Posterior vena cava (tissue), 2 donors: ENCODE measurements around the gene TMOD2. TPM values are rescaled to one million over a fixed set of nuclear protein-coding genes. Genes with fewer than 3 reads are reported as not detected.

Experiments used
- DNase-seq: peaks from one replicate; pipeline ENCODE4 v3.0.0-alpha.2; 2020; ENCODE audit warnings: low spot score
- intact Hi-C, 2 donors: fragments of 100-400 bp; cut with DNase I; formaldehyde crosslinking; loops; one replicate each; pipeline versions ENCODE4 v1.14.1 to v1.14.2; 2022 to 2023
- long read RNA-seq, 2 donors: library from polyadenylated mRNA; unstranded; transcript quantifications; one replicate each; pipeline ENCODE4 v2.0.0, GENCODE V29; 2020 to 2021
- total RNA-seq, 2 donors: library from RNA; stranded (reverse); fragmentation: NEBNext Ultra II Directional; extraction: Animal tissue kit (Norgen Biotek cat#: 25700); gene quantifications; one replicate each; pipeline ENCODE4 v1.2.1, GENCODE V29; 2021
- donor health status: DM: yes; HTN: yes; CAD: no.
- donor health status: DM: yes; HTN: yes; CAD: no.

Gene TMOD2
- total RNA-seq = 10 to 100 TPM; 14.8 to 15.3 TPM
- long read RNA-seq, donor 1, partial matches to known transcripts = 0 of 8 reads
- long read RNA-seq, donor 1, other reads (novel, unspliced or antisense) = 8 of 8 reads
- long read RNA-seq, donor 2, full-length matches to known transcripts = 7 of 12 reads
- long read RNA-seq, donor 2, partial matches to known transcripts = 1 of 12 reads
- long read RNA-seq, donor 2, other reads (novel, unspliced or antisense) = 4 of 12 reads

GRCh38 chr15:51750792-51751696 lies at the start of gene TMOD2:
Gene TMOD2, plus strand, starts transcription at chr15:51751597. Its CDS starts 14,845 bp downstream, at chr15:51766442.
- intact Hi-C loops = no loop called here
- no peak for DNase-seq

GRCh38 chr15:51702710-51703109 lies 48.7 kb upstream of the TMOD2 start:
- DNase-seq = no peak
- intact Hi-C loops = no loop called here

GRCh38 chr15:51706291-51706690 lies 45.1 kb upstream of the TMOD2 start:
- intact Hi-C loops = no loop called here
- DNase-seq = no peak

- no peak for DNase-seq
- intact Hi-C loops = no loop called here
These were observed 44.3 kb upstream of the TMOD2 start for GRCh38 chr15:51706926-51707608.

GRCh38 chr15:51708013-51708412 lies 43.4 kb upstream of the TMOD2 start:
- DNase-seq = no peak
- intact Hi-C loops = no loop called here

GRCh38 chr15:51709031-51709430 lies 42.4 kb upstream of the TMOD2 start:
- no peak for DNase-seq
- intact Hi-C loops = no loop called here

- no peak for DNase-seq
- intact Hi-C loops = no loop called here
These were observed 37.2 kb upstream of the TMOD2 start for GRCh38 chr15:51714162-51714561.

GRCh38 chr15:51714911-51715310 lies 36.5 kb upstream of the TMOD2 start:
- intact Hi-C loops = no loop called here

GRCh38 chr15:51718219-51718618 lies 33.2 kb upstream of the TMOD2 start:
- intact Hi-C loops = no loop called here
- DNase-seq = no peak

More at GRCh38 chr15:51714911-51715310, 36.5 kb upstream of the TMOD2 start:
- DNase-seq = no peak

- DNase-seq = no peak
- intact Hi-C loops = no loop called here
These were observed 32.7 kb upstream of the TMOD2 start for GRCh38 chr15:51718746-51719145.

- no peak for DNase-seq
- intact Hi-C loops = no loop called here
These were observed 31.0 kb upstream of the TMOD2 start for GRCh38 chr15:51720201-51720995.

GRCh38 chr15:51721199-51721960 lies 30.0 kb upstream of the TMOD2 start:
- no peak for DNase-seq
- intact Hi-C loops = no loop called here

GRCh38 chr15:51724199-51724598 lies 27.2 kb upstream of the TMOD2 start:
- intact Hi-C loops = no loop called here
- DNase-seq = no peak

GRCh38 chr15:51724673-51725072 lies 26.7 kb upstream of the TMOD2 start:
- intact Hi-C loops = no loop called here
- DNase-seq = no peak

- DNase-seq = no peak
- intact Hi-C loops = no loop called here
These were observed 24.9 kb upstream of the TMOD2 start for GRCh38 chr15:51726302-51727073.

- intact Hi-C loops = no loop called here
- no peak for DNase-seq
These were observed 24.1 kb upstream of the TMOD2 start for GRCh38 chr15:51727141-51727897.

- intact Hi-C loops = no loop called here
- no peak for DNase-seq
These were observed 19.7 kb upstream of the TMOD2 start for GRCh38 chr15:51731549-51732267.
